ENCODE measurements around the gene SNRNP40.

Gene SNRNP40

DNA sequence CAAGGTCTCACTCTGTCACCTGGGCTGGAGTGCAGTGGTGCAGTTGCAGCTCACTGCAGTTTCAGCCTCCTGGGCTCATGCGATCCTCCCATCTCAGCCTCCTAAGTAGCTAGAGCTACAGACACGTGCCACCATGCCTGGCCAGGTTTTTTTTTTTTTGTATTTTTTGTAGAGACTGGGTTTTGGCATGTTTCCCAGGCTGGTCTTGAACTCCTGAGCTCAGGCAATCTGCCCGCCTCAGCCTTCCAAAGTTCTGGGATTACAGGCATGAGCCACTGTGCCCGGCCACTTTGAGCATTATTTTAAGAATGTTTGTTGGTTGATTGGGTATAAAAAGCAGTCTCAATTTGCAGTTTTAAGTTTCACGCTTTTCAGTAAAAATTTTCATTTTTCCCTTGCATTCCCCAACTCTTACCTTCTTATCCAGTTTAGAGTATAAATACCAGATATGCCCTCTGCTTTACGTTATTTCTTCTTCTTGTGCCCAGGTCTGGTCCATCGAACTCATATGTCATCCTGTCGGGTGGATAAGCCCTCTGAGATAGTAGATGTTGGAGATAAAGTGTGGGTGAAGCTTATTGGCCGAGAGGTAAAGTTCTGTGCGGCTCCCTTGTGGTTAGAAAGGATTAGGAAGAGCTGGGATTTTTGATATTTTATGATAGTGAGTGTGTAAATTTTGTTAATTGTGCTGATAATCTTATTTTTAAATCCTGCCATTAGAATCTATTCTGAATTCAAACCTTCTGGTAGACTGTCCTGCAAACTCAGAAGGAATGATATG is 40.3 kb upstream of the SNRNP40 start:
- Histone ChIP-seq H2AFZ (ENCODE audit: low read depth, low read length, severe bottlenecking) (no peak overlapping the region), H3K9ac (ENCODE audit: low read length) (no peak overlapping the region), H3K27me3 (ENCODE audit: low read length) (no peaks in the 10 kb centered on the region), H3F3A (ENCODE audit: insufficient read depth) (no peaks in the 10 kb centered on the region), H3K36me3 (ENCODE audit: low read length) (0 out of 2 replicates have a peak, but pooled peaks cover 2% of the 10 kb centered on the region), H4K20me1 (ENCODE audit: low read depth, low read length) (no peaks in the 10 kb centered on the region), H3K4me3 (ENCODE audit: insufficient read depth, low read length, poor library complexity, severe bottlenecking) (no peak overlapping the region), H3K79me2 (ENCODE audit: insufficient read depth, low read length) (no peaks in the 10 kb centered on the region), H3K27ac (ENCODE audit: low read depth, low read length) (no peak overlapping the region), H3K9me2 (replicated peaks; ENCODE audit: insufficient read depth, low read length) (no peaks in the 10 kb centered on the region), H3K4me2 (ENCODE audit: low read depth, low read length, poor library complexity, severe bottlenecking) (no peak overlapping the region), H3K9me3 (ENCODE audit: insufficient read depth, low read length) (no peaks in the 10 kb centered on the region)
- TF ChIP-seq EZH2phosphoT487 (conservative IDR thresholded peaks at IDR 0.05; ENCODE audit: low read length) = no peak
- TF ChIP-seq, protein P1, sequence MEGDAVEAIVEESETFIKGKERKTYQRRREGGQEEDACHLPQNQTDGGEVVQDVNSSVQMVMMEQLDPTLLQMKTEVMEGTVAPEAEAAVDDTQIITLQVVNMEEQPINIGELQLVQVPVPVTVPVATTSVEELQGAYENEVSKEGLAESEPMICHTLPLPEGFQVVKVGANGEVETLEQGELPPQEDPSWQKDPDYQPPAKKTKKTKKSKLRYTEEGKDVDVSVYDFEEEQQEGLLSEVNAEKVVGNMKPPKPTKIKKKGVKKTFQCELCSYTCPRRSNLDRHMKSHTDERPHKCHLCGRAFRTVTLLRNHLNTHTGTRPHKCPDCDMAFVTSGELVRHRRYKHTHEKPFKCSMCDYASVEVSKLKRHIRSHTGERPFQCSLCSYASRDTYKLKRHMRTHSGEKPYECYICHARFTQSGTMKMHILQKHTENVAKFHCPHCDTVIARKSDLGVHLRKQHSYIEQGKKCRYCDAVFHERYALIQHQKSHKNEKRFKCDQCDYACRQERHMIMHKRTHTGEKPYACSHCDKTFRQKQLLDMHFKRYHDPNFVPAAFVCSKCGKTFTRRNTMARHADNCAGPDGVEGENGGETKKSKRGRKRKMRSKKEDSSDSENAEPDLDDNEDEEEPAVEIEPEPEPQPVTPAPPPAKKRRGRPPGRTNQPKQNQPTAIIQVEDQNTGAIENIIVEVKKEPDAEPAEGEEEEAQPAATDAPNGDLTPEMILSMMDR (IDR thresholded peaks at IDR 0.05; ENCODE audit: insufficient read depth, low read length, poor library complexity, severe bottlenecking) = no peak

- Histone ChIP-seq H3K36me3 (ENCODE audit: low read length) (0 out of 2 replicates have a peak, but pooled peaks cover 2% of the 10 kb centered on the region), H3F3A (ENCODE audit: insufficient read depth) (no peaks in the 10 kb centered on the region), H3K27ac (ENCODE audit: low read depth, low read length) (no peak overlapping the region), H4K20me1 (ENCODE audit: low read depth, low read length) (no peaks in the 10 kb centered on the region), H3K4me3 (ENCODE audit: insufficient read depth, low read length, poor library complexity, severe bottlenecking) (no peak overlapping the region), H2AFZ (ENCODE audit: low read depth, low read length, severe bottlenecking) (no peak overlapping the region), H3K79me2 (ENCODE audit: insufficient read depth, low read length) (no peaks in the 10 kb centered on the region), H3K9ac (ENCODE audit: low read length) (no peak overlapping the region), H3K9me2 (replicated peaks; ENCODE audit: insufficient read depth, low read length) (no peaks in the 10 kb centered on the region), H3K27me3 (ENCODE audit: low read length) (no peaks in the 10 kb centered on the region), H3K4me2 (ENCODE audit: low read depth, low read length, poor library complexity, severe bottlenecking) (no peak overlapping the region), H3K9me3 (ENCODE audit: insufficient read depth, low read length) (no peaks in the 10 kb centered on the region)
- TF ChIP-seq, protein P1 (IDR thresholded peaks at IDR 0.05; ENCODE audit: insufficient read depth, low read length, poor library complexity, severe bottlenecking) = no peak
- TF ChIP-seq EZH2phosphoT487 (conservative IDR thresholded peaks at IDR 0.05; ENCODE audit: low read length) = no peak
These were observed 38.4 kb upstream of the SNRNP40 start for GRCh38 chr1:31335007-31335406.

DNA sequence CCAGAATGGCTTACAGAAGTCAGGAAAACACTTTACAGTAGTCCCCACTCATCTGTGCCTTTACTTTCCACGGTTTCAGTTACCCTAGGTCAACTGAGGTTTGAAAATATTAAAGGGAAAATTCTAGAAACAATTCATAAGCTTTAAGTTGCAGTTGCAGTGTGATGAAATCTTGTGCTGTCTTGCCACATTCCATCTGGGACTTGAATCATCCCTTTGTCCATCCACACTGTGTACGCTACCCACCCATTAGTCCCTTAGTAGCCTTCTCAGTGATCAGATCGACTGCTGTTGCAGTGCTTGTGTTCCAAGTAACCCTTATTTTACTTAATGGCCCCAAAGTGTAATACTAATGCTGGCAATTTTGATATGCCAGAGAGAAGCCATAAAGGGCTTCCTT is 30.8 kb upstream of the SNRNP40 start:
- H3K79me2 ChIP-seq (ENCODE audit: insufficient read depth, low read length) = no peaks in the 10 kb centered on the region
- H3K9me3 ChIP-seq (ENCODE audit: insufficient read depth, low read length) = no peaks in the 10 kb centered on the region
- TF ChIP-seq, protein P1 (IDR thresholded peaks at IDR 0.05; ENCODE audit: insufficient read depth, low read length, poor library complexity, severe bottlenecking) = no peak
- no peak for TF ChIP-seq EZH2phosphoT487 (conservative IDR thresholded peaks at IDR 0.05; ENCODE audit: low read length)
- no peak overlapping the region for H2AFZ ChIP-seq (ENCODE audit: low read depth, low read length, severe bottlenecking)
- H3K36me3 ChIP-seq (ENCODE audit: low read length) = no peaks in the 10 kb centered on the region
- no peaks in the 10 kb centered on the region for H4K20me1 ChIP-seq (ENCODE audit: low read depth, low read length)
- no peaks in the 10 kb centered on the region for H3K27me3 ChIP-seq (ENCODE audit: low read length)
- H3K9ac ChIP-seq (ENCODE audit: low read length) = no peak overlapping the region
- no peak overlapping the region for H3K4me2 ChIP-seq (ENCODE audit: low read depth, low read length, poor library complexity, severe bottlenecking)
- no peak overlapping the region for H3K27ac ChIP-seq (ENCODE audit: low read depth, low read length)
- H3K4me3 ChIP-seq (ENCODE audit: insufficient read depth, low read length, poor library complexity, severe bottlenecking) = no peak overlapping the region
- no peaks in the 10 kb centered on the region for H3F3A ChIP-seq (ENCODE audit: insufficient read depth)
- no peaks in the 10 kb centered on the region for H3K9me2 ChIP-seq (replicated peaks; ENCODE audit: insufficient read depth, low read length)
